PC-3 (cell line): ENCODE measurements around the gene GNAI2. TPM values are rescaled to one million over a fixed set of nuclear protein-coding genes. Genes with fewer than 3 reads are reported as not detected.
A peak's percentile ranks its signal among the peaks of the same experiment; 100 is the strongest.

ENCODE experiments used
- ATAC-seq: fragments of 200-7000 bp; cut with Tn5 transposase; 2 replicates; pipeline ENCODE4 v1.9.1; 2020; ENCODE audit warnings: mild to moderate bottlenecking, moderate library complexity
- BruUV-seq: library from RNA; stranded (reverse); fragments of 400-500 nt; replicated peaks from 2 replicates; lab custom pipeline; 2021; lab: Mats Ljungman, UMichigan
- CTCF ChIA-PET: fragments of 300-600 bp; sonication (Branson Sonifier 250); formaldehyde crosslinking; loops from one replicate; lab custom pipeline; 2022; ENCODE audit warnings: antibody characterized with exemption; lab: Charles Lee
- POLR2A ChIA-PET: fragments of 300-600 bp; sonication (Branson Sonifier 250); formaldehyde crosslinking; loops from one replicate; lab custom pipeline; 2022; ENCODE audit warnings: antibody characterized with exemption; ENCODE audit not compliant: unreplicated experiment; lab: Charles Lee
- DNase-seq: peaks from one replicate; pipeline ENCODE4 v3.0.0-alpha.2; 2015
- H2AFZ ChIP-seq: fragments of 300-600 bp; sonication (generic); 2 replicates; pipeline ENCODE4 v1.6.0; 2016; ENCODE audit warnings: antibody characterized with exemption, low read length
- H3F3A ChIP-seq: fragments of 300-600 bp; sonication (generic); one replicate; pipeline ENCODE4 v1.6.0; 2017; ENCODE audit warnings: antibody characterized with exemption, low read length, control low read depth, mild to moderate bottlenecking; ENCODE audit not compliant: unreplicated experiment
- H3K27ac ChIP-seq: fragments of 300-600 bp; sonication (generic); 2 replicates; pipeline ENCODE4 v1.5.1; 2016; ENCODE audit warnings: mild to moderate bottlenecking, low read length
- H3K27me3 ChIP-seq: fragments of 300-600 bp; sonication (generic); 2 replicates; pipeline ENCODE4 v1.6.1; 2016; ENCODE audit warnings: low read length, mixed read lengths
- H3K36me3 ChIP-seq: fragments of 300-600 bp; sonication (generic); 2 replicates; pipeline ENCODE4 v1.6.1; 2016; ENCODE audit warnings: low read depth, mixed run types, low read length, mixed read lengths
- H3K4me1 ChIP-seq: fragments of 300-600 bp; sonication (generic); 2 replicates; pipeline ENCODE4 v1.5.1; 2016; ENCODE audit warnings: low read length; ENCODE audit not compliant: insufficient read depth
- H3K4me2 ChIP-seq: fragments of 300-600 bp; sonication (generic); 2 replicates; pipeline ENCODE4 v1.6.0; 2016; ENCODE audit warnings: low read length
- H3K4me3 ChIP-seq: fragments of 300-600 bp; sonication (generic); 2 replicates; pipeline ENCODE4 v1.5.1; 2016; ENCODE audit warnings: mild to moderate bottlenecking, low read length, mixed read lengths
- H3K79me2 ChIP-seq: fragments of 300-600 bp; sonication (generic); 2 replicates; pipeline ENCODE4 v1.6.1; 2017; ENCODE audit warnings: low read length, mixed read lengths
- H3K9ac ChIP-seq: fragments of 300-600 bp; sonication (generic); 2 replicates; pipeline ENCODE4 v1.6.0; 2016; ENCODE audit warnings: mild to moderate bottlenecking, low read length
- H3K9me2 ChIP-seq: fragments of 300-600 bp; sonication (generic); replicated peaks from 2 replicates; pipeline ENCODE4 v1.6.1; 2016; ENCODE audit warnings: mixed run types, low read length, mixed read lengths
- H3K9me3 ChIP-seq: fragments of 300-600 bp; sonication (generic); 2 replicates; pipeline ENCODE4 v1.6.1; 2016; ENCODE audit warnings: low read length, mixed read lengths
- H4K20me1 ChIP-seq: fragments of 300-600 bp; sonication (generic); 2 replicates; pipeline ENCODE4 v1.6.1; 2016; ENCODE audit warnings: low read length, mixed read lengths
- CTCF ChIP-seq: fragments of 300-600 bp; sonication (generic); conservative IDR thresholded peaks from 2 replicates; pipeline ENCODE4 v1.5.1; 2017; ENCODE audit warnings: antibody characterized with exemption, low read depth, mild to moderate bottlenecking, low read length
- EZH2 ChIP-seq: fragments of 300-600 bp; sonication (generic); IDR thresholded peaks from one replicate; pipeline ENCODE4 v1.6.1; 2017; ENCODE audit warnings: antibody characterized with exemption, mild to moderate bottlenecking, low read length; ENCODE audit not compliant: unreplicated experiment
- EZH2phosphoT487 ChIP-seq: fragments of 300-600 bp; sonication (generic); IDR thresholded peaks from 2 replicates; pipeline ENCODE4 v1.6.1; 2018; ENCODE audit warnings: mild to moderate bottlenecking, antibody characterized with exemption, low read length, borderline replicate concordance
- intact Hi-C: fragments of 100-400 bp; cut with micrococcal nuclease; formaldehyde crosslinking; loops from 2 replicates; pipeline ENCODE4 v1.9.0; 2023
- total RNA-seq: library from RNA; depleted of rRNA; stranded (reverse); fragments of >200 nt; gene quantifications from 2 replicates; pipeline ENCODE4 v1.2.3, GENCODE V29; 2014

The GNAI2 gene
- total RNA-seq, 1 experiment from 2014 or later: 221 TPM

DNA sequence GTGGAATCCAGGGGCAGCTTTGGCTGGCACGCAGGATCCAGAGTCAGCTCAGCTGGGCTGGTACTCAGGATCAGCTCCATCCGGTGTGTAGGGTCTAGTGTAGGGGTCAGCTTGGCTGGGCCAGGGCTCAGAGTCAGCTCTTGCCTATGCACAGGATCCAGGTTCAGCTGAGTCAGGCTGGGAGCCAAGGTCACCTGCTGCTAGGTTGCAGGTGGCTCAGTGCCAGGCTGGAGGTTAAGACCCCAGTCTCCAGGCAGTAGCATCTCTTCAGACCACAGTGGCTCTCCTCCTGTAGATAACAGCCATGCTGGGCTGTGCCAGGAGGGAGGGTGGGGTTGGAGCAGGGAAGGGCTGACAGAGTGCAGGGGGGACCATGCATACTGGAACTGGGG is 61.4 kb downstream of the GNAI2 start:
- Histone ChIP-seq H3K4me2 (no peak overlapping the region), H3K27ac (no peak overlapping the region), H3K9ac (no peak overlapping the region), H3K36me3 (no peaks in the 10 kb centered on the region), H3K27me3 (no peaks in the 10 kb centered on the region), H3F3A (no peaks in the 10 kb centered on the region), H4K20me1 (no peaks in the 10 kb centered on the region), H3K9me2 (no peaks in the 10 kb centered on the region), H3K79me2 (peaks cover 14% of the 10 kb centered on the region), H3K4me3 (no peak overlapping the region), H2AFZ (no peak overlapping the region), H3K4me1 (peaks cover 26% of the 10 kb centered on the region), H3K9me3 (no peaks in the 10 kb centered on the region)
- CTCF ChIA-PET: interaction anchor here (0.6 to 0.7 kb wide), 2 partner anchors 23 to 24 kb away, joined by 3 to 8 read pairs; no protein-coding TSS in a partner anchor
- intact Hi-C loops: no loop called here
- ATAC-seq (no peak), DNase-seq (no peak)
- POLR2A ChIA-PET: no interaction called here
- BruUV-seq: no TSS peak
- no peak for TF ChIP-seq CTCF
- TF ChIP-seq EZH2: no peak
- TF ChIP-seq EZH2phosphoT487: no peak

GRCh38 chr3:50297896-50298725 is 62.1 kb downstream of the GNAI2 start:
- Histone ChIP-seq H3K9ac (peak overlapping the region; percentile 93), H3K4me2 (peak overlapping the region; percentile 98), H3K4me3 (peak overlapping the region; percentile 94), H3K27me3 (no peaks in the 10 kb centered on the region), H3K27ac (peak overlapping the region; percentile 76), H4K20me1 (no peaks in the 10 kb centered on the region), H2AFZ (no peak overlapping the region), H3K4me1 (peaks cover 20% of the 10 kb centered on the region), H3F3A (no peaks in the 10 kb centered on the region), H3K9me3 (no peaks in the 10 kb centered on the region), H3K36me3 (no peaks in the 10 kb centered on the region), H3K79me2 (peaks cover 14% of the 10 kb centered on the region), H3K9me2 (no peaks in the 10 kb centered on the region)
- DNase-seq (no peak), ATAC-seq (no peak)
- CTCF ChIA-PET: interaction anchor here (0.7 to 1.6 kb wide), 2 partner anchors 23 to 26 kb away, joined by 3 to 7 read pairs; no protein-coding TSS in a partner anchor
- no TSS peak for BruUV-seq
- POLR2A ChIA-PET: interaction anchor here (1.8 kb wide), 1 partner anchor 39 kb away, joined by 9 read pairs; no protein-coding TSS in a partner anchor
- intact Hi-C loops: loop anchor here (2.0 kb wide), 1 partner anchor 63 kb away; no protein-coding TSS in a partner anchor
- TF ChIP-seq EZH2: no peak
- TF ChIP-seq CTCF: peak; percentile 6; the same call in 1 of the 2 replicates
